Thoracic aorta (tissue), 2 donors: Measurements from ENCODE around the gene CHMP1B. TPM values are rescaled to one million over a fixed set of nuclear protein-coding genes. Genes with fewer than 3 reads are reported as not detected.

ENCODE experiments used
- ATAC-seq: fragments of 150-250 bp; one replicate; pipeline ENCODE4 v1.8.0; 2017; ENCODE audit warnings: low read depth; ENCODE audit not compliant: insufficient number of reproducible peaks, low FRiP score
- DNase-seq: peaks from one replicate; pipeline ENCODE4 v3.0.0-alpha.2; 2020; ENCODE audit warnings: low spot score
- H3K27ac ChIP-seq, 2 donors: fragments of 200-600 bp; sonication (generic); 1 replicate in 1 of 2; 2 replicates in 1 of 2; pipeline ENCODE4 v1.5.1; 2016; ENCODE audit warnings: mild to moderate bottlenecking in 2 of 2, moderate library complexity in 2 of 2
- H3K27me3 ChIP-seq: fragments of 200-600 bp; sonication (generic); replicated peaks from 2 replicates; pipeline ENCODE4 v1.6.0; 2016; ENCODE audit warnings: mild to moderate bottlenecking; ENCODE audit not compliant: insufficient read depth
- H3K36me3 ChIP-seq: fragments of 200-600 bp; sonication (generic); one replicate; pipeline ENCODE4 v1.5.1; 2016
- H3K4me1 ChIP-seq, 2 donors: fragments of 200-600 bp; sonication (generic); 1 replicate in 1 of 2; 2 replicates in 1 of 2; pipeline versions ENCODE4 v1.5.1 to v1.6.0; 2016; ENCODE audit warnings: low read depth in 2 of 2, mild to moderate bottlenecking in 1 of 2; ENCODE audit not compliant: control insufficient read depth in 1 of 2
- H3K4me3 ChIP-seq: fragments of 200-600 bp; sonication (generic); 2 replicates; pipeline ENCODE4 v1.5.1; 2016; ENCODE audit warnings: mild to moderate bottlenecking
- H3K9me3 ChIP-seq: fragments of 200-600 bp; sonication (generic); 2 replicates; pipeline ENCODE4 v1.5.1; 2016
- total RNA-seq, 2 donors: library from RNA; depleted of rRNA; stranded (reverse); fragments of >200 nt; gene quantifications; one replicate each; pipeline versions ENCODE4 v1.1.0 to v1.2.3, GENCODE V29; 2016
- TF ChIP-seq, protein P1 (sequence below): fragments of 200-600 bp; sonication (generic); IDR thresholded peaks from one replicate; pipeline ENCODE4 v1.5.1; 2019; ENCODE audit warnings: antibody characterized with exemption

The CHMP1B gene
- total RNA-seq, 2 donors from 2014 or later, result 41.8 to 59.8 TPM

DNA sequence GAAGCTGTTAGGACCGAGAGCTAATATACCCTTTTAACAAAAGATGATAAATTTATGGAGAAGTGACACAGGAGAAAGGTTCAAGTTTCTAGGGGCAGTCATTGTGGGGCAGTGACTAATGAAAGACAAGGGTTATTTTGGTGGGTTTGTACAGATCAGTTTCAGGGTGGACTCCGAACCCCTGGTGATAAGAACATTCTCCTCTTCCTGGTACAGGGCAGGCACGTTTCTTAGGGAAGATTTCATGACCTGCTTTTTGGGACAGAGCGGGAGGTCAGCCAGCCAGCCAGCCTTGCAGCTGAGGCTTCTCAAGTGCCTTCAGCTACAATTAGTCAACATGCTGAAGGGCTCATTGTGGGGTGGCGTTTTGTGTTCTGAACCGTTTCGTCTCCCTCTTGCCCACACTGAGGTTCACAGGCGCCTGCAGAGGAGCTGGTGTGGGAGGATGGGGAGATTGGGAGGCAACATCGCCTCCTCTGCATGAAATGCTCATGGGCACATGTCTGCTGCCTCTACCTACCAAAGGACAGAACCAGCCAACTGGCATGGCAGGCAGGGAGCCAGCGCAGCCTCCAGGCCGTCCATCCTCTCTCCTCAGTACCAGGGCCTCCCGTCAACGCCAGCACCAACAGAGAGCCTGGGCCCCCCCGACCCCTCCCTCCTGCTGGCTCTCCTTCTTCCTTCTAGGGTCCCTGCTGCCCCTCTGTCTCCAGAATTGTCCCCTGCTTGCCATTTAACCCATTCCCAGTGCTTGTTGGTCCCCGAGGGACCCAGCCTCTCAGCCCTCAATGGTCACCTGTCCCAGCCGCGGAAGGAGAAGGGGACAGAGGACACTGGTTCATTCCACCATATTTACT, 9.6 kb downstream of the CHMP1B start:
- Histone ChIP-seq H3K27ac (no peak overlapping the region), H3K36me3 (no peaks in the 10 kb centered on the region), H3K27me3 (no peaks in the 10 kb centered on the region), H3K9me3 (no peaks in the 10 kb centered on the region), H3K4me1 (peaks cover 5 to 22% of the 10 kb centered on the region in 2 donors), H3K4me3 (no peak overlapping the region)
- DNase-seq (no peak), ATAC-seq (no peak)
- TF ChIP-seq, protein P1, sequence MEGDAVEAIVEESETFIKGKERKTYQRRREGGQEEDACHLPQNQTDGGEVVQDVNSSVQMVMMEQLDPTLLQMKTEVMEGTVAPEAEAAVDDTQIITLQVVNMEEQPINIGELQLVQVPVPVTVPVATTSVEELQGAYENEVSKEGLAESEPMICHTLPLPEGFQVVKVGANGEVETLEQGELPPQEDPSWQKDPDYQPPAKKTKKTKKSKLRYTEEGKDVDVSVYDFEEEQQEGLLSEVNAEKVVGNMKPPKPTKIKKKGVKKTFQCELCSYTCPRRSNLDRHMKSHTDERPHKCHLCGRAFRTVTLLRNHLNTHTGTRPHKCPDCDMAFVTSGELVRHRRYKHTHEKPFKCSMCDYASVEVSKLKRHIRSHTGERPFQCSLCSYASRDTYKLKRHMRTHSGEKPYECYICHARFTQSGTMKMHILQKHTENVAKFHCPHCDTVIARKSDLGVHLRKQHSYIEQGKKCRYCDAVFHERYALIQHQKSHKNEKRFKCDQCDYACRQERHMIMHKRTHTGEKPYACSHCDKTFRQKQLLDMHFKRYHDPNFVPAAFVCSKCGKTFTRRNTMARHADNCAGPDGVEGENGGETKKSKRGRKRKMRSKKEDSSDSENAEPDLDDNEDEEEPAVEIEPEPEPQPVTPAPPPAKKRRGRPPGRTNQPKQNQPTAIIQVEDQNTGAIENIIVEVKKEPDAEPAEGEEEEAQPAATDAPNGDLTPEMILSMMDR, result no peak

DNA sequence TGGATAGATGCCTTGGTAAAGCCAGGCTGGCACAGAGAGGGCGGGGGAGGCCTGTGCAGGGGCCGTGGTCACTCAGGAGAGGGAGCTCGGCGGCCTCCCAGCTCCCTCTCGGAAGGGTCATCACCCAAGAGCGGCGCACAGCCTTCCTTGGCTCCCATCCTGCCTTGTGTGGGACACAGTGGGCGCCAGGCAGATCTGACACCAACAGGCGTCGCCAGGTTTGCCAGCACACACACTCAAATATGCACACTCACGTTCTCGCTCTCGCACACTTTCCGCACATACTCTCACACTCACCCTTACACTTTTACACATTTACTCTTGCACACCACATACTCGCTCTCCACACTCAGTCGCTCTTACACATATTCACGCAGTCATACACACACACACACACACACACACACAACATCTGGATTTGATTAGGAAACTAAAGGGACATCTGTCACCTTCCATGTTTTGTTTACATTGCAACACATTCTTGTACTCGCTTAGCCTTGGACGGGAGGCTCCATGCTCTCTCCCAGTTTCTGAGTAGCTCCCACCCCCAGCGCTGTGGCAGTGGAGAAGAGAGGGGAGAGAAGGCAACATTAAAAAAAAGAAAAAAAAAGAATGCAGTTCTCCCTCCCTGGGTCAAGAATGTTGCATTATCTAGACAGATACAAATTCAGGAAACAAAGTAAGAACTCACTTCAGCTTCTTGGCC, 10.5 kb downstream of the CHMP1B start:
- TF ChIP-seq, protein P1, result no peak
- Histone ChIP-seq H3K27me3 (no peaks in the 10 kb centered on the region), H3K36me3 (no peaks in the 10 kb centered on the region), H3K4me3 (no peak overlapping the region), H3K9me3 (no peaks in the 10 kb centered on the region), H3K4me1 (peaks cover 3 to 15% of the 10 kb centered on the region in 2 donors), H3K27ac (no peak overlapping the region)
- ATAC-seq (no peak), DNase-seq (no peak)

DNA sequence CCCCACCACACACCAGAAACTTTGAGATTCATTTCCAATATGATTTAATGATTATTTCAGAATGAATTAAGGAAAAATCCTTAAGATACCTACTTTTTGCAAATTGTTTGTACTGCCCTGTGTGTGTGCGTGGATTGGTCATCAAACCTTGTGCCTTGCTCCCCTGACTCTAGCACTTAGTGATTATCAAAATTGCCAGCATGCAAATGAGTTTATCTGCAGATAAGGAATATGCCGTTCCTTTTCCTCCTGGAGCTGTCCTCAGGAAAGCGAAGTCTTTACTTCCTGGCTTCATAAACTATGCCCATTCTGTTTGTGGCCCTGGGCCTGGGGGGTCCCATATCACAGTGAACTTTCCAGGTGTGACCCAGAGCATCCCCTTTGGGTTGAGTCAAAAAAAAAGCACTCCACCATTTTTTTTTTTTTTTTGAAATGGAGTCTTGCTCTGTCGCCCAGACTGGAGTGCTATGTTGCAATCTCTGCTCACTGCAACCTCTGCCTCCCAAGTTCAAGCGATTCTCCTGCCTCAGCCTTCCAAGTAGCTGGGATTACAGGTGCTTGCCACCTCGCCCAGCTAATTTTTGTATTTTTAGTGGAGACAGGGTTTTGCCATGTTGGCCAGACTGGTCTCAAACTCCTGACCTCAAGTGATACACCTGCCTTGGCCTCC, 11.4 kb downstream of the CHMP1B start:
- ATAC-seq (no peak), DNase-seq (no peak)
- Histone ChIP-seq H3K27ac (no peak overlapping the region), H3K36me3 (no peaks in the 10 kb centered on the region), H3K27me3 (no peaks in the 10 kb centered on the region), H3K4me1 (peaks cover 0 to 7% of the 10 kb centered on the region in 2 donors), H3K4me3 (no peak overlapping the region), H3K9me3 (no peaks in the 10 kb centered on the region)
- TF ChIP-seq, protein P1, result no peak

DNA sequence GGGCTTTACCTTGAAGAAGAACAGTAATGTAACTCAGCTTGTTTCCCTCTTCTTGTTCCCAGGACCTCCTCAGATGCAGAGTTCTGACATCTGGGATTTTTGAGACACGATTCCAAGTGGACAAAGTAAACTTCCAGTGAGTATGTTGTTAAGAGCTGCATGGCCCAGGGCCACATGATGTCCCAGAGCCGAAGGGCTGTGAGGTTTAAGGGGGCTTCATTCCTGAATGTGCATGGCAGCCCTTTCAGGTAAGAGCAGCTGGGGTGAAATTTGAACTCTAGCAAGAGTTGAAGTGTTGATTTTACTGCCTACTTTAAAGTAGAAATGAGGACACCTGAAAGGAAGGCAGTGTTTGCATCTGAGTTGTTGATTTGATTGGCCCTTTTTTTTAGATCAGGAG, 13.3 kb downstream of the CHMP1B start:
- Histone ChIP-seq H3K27me3 (no peaks in the 10 kb centered on the region), H3K27ac (no peak overlapping the region), H3K36me3 (no peaks in the 10 kb centered on the region), H3K4me1 (no peaks in the 10 kb centered on the region), H3K4me3 (no peak overlapping the region), H3K9me3 (no peaks in the 10 kb centered on the region)
- ATAC-seq, result no peak
- TF ChIP-seq, protein P1, result no peak
- no peak for DNase-seq

DNA sequence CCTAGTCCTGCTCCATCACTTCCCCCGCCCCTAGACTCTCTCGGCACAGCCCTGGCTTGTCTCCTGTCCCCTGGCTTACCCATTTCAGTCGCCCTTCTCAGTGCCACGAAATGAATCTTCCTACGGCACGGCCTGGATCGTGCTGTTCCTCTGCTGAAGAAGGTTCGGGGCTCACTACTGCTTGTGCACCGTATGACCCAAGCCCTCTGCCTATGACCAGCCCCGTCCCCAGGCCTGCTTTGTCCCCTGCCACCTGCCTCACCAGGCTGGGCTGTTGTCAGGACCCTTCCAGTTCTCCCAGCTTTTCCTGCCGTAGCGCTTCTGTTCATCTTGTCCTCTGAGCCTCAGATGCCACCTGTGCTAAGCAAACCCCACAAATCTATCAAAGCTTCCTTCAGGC, 13.9 kb downstream of the CHMP1B start:
- Histone ChIP-seq H3K36me3 (no peaks in the 10 kb centered on the region), H3K9me3 (no peaks in the 10 kb centered on the region), H3K4me3 (no peak overlapping the region), H3K27ac (no peak overlapping the region), H3K4me1 (no peaks in the 10 kb centered on the region), H3K27me3 (no peaks in the 10 kb centered on the region)
- no peak for ATAC-seq
- TF ChIP-seq, protein P1, result no peak
- DNase-seq, result no peak
